IPS DF 4.7 (cell line): ENCODE measurements around the gene NANS.
A peak's percentile ranks its signal among the peaks of the same experiment; 100 is the strongest.
"Not testable (repeated sequence)": the region's sequence is repeated elsewhere in the genome, so short reads cannot be mapped to it uniquely, and the experiment has no call there.

Experiments used
- DNase-seq: peaks from one replicate; pipeline ENCODE4 v3.0.0-alpha.2; 2013; ENCODE audit warnings: low spot score; ENCODE audit errors: extremely low read depth

The NANS gene

DNA sequence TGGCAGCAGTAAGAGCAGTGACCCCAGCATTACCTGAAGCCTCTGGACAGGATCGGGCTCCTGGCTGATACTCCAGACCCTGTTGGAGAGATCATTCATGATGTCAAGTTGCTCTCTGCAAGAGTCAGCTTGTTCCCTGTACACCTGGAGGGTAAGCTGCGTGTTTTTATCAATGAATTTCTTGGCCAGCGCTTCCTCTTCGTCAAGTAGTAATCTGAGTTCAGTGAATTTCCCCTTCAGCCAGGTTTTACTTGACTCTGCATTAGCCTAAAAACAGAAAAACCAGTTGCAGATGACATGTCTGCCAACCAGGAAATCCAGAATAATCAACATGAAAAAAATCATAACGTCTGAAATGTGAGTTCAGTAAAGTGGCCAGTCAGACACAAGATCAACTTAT lies 43.4 kb downstream of the NANS start:
- DNase-seq = no peak

DNA sequence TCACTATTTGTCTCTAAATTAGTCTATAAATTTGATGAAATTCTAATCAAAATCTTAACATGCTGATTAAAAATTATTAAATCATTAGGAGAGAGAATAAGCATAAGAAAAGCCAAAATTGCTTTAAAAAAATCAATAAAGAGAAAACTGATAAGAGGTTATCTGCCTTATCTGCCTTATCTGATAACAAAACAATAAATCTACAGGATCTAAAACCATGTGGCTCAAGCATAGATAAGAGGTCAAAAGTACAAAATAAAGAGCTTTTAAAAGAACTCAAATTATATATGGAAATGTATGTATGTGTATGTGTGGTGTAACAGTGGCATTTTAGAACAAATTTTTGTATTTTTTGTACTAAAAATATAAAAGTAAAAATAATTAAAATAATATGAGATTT lies 43.9 kb downstream of the NANS start:
- no peak for DNase-seq

DNA sequence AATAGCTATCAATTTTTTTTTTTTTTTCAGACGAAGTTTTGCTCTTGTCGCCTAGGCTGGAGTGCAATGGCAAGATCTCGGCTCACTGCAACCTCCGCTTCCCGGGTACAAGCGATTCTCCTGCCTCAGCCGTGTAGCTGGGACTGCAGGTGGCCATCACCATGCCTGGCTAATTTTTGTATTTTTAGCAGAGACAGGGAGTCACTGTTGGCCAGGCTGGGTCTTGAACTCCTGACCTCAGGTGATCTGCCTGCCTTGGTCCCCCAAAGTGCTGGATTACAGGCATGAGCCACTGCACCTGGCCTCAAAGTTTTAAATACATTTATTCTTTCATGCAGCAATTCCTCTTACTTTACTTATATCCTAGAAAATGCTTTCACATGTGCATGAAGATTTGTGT lies 44.9 kb downstream of the NANS start:
- no peak for DNase-seq

DNA sequence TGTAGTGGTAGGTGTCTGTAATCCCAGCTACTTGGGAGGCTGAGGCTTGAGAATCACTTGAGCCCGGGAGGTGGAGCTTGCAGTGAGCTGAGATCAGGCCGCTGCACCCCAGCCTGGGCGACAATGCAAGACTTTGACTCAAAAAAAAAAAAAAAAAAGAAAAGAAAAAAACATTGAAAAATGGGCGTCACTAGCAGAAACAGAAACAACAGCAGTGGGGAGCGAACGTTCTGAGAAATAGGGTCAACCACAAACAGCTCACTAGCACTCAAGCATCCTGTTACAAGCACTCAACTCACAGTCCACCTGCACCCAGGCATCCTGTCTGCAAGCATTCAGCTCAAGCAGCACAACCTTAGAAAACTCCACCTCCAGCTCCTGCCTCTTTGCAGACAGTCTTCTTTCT lies 45.3 kb downstream of the NANS start:
- no peak for DNase-seq

DNA sequence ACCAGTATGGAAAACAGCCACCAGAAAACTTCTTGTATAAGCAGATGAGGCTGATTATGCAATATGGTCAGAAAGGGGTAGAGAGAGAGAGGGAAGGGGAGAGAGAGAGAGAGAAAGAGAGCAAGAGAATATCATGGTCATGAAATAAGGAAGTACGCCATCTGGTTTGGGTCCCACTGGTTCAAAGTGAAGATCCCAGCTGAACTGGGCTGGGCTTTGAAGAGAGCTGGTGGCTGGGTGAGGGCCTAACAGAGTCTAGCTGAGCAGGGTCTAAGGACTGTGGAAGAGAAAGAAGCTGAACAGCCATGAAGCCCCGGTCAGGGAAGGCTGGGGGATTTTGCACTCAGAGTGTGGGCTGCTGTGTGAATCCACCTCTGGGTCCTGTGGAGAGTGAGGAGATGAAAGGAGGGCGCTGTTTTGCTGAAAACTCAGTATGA lies 47.9 kb downstream of the NANS start:
- DNase-seq = no peak

DNA sequence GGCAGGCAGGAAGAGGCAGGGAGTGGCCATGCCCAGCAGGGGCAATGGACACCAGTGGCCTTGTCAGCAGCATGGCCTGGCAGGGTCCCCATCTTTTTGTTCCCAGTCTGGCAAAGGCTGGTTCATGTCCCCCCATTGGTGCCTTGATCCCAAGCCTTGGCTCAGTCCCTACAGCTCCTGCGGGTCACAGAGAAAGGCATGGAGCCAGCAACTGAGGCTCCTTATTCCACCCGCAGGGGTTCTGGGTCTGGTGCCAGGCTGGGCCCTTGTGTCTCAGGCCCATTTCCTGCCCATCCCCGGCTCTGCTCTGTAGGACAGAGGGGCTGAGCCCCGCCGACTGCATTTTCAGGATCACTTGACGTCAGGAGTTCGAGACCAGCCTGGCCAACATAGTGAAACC lies 48.5 kb downstream of the NANS start:
- DNase-seq = no peak

DNA sequence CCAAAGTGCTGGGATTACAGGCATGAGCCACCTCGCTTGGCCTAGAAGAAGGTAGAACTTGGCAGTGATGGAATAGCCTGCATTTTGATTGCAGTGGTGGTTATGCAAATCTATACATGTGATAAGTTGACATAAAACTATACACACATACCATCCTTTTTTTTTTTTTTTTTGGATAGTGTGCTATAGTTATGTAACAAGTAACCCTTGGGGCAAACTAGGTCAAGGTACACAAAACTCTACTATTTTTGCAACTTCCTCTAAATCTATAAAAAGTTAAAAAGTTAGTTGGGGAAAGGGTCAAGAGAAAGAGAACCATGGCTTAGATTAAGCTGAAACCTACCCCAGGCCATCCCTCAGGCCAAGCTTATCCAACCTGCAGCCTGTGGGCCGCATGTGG lies 51.4 kb downstream of the NANS start:
- no peak for DNase-seq

DNA sequence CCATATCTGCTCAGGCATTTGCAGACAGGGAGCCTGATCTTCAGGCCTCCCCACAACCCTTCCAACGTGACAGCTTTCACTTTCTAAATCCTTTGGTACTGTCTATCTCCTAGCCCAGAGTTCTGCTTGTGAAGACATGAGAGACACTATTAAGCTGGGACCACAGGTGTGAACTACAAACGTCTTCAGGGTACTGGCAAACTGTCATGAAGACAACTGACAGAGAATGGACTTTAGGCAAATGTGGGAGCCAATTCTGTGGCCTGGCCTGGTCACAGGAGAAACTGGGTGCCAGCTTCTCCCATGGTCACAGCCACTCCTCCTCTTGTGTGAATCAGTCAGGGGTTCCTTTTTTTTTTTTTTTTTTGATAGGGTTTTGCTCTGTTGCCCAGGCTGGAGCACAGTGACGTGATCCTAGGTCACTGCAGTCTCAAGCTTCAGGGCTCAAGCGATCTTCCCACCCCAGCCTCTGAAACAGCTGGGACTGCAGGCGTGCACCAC lies 52.0 kb downstream of the NANS start:
- no peak for DNase-seq

DNA sequence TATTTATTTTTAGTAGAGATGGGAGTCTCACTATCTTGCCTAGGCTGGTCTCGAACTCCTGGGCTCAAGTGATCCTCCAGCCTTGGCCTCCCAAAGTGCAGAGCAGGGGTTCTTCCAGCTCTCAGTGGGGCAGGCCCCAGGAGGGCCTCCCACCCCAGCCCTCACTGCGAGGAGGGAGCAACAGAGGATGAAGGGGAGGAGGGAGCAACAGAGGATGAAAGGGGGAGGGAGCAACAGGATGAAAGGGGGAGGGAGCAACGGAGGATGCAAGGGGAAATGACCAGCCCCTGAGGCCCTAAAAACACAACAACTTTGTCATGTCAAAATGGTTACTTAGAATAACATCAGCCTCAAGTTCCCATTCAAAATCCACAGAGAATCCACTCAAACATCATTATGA lies 52.5 kb downstream of the NANS start:
- DNase-seq = no peak

DNA sequence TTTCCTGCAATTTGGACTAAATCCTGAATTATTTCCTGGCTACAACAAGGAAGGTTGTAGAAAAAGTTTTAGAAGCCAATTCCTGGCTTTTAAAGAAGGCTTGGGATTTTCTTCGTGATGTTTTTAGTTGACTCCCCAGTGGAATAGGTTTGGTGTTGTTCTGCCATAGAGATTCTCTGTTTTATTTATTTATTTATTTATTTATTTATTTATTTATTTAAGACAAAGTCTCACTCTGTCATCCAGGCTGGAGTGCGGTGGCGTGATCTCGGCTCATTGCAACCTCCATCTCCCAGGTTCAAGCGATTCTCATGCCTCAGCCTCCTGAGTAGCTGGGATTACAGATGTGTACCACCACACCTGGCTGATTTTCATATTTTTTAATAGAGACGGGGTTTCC lies 60.6 kb downstream of the NANS start:
- DNase-seq = not testable (repeated sequence)

DNA sequence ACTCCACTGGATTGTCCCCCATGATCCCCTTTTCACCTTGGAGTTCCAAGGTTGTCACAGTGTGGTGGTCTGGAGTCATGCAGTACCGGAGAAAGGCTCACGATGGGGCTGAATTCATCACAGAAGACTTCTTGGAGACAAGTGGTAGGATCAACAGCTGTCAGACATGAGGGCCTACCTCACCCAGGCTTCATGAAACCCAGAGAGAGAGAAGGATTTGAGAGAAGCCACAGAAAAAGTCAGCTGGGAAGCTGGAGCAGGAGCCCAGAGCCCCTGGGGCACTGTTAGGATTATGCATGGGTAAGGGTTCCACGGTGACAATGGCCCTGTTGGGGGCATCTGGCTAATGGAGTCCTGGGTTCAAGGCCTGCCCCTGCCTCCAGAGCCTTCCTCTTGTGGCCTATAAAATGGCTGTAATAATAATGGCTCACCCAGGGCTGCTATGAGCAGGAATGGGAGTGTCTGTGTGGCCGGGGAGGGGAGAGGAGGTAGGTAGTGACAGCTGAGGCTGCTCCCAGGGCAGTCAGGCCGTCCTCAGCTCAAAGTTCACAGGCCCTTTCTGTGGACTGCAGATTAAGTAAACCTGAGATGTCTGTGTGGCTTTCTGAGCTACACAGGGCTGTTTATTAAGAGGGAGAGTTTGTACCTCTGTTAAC lies 61.6 kb downstream of the NANS start:
- no peak for DNase-seq

DNA sequence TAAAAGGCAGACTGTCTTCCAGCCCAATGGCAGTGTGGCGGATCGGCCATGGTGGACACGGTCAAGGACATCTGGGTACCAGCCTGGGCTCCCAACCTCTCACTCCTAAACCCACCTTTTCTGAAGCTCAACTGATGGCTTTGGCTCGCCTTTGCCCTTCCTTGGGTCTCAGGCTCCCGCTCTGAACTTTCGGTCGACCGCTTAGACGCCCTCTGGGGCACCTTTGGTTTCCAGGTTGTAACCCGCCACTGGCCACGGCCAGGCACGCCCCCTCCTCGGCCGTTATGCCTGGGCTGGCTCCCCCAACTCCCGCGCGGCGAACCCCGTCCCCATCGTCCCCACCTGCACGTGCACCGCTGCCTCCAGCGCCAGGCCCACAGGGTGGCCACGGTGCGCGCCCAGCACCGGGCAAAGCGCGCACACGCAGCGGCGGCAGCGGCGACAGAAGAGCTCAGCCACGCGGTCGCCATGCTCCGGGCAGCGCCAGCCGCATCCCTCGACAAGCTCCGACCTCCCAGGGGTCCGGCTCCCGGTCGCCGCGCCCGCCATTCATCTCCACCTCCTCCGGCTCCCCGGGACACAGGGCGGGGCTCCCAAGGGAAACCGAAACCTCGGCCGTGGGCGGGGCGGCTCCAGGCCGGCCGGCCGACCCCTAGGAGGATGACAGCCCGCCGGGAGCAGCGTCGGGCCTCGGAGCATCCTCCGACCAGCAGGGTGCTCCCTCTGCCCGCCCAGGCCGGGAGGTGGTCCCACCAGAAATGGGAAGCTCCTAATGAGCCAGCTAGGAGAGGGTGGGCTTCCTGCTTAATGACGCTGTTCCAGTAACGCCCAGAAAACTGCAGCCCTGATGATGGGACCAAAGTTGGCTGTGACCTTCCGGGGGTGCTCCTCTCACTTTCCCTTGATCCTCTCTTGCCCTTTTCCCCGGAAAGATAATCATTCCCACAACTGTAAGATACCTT lies 62.4 kb downstream of the NANS start, which contains the start of gene TRIM14:
TSS of gene TRIM14 (minus strand) at position 583 of the 962 bp plus-strand sequence. CDS start at position 549, 34 bp downstream.
- peak; percentile 9 for DNase-seq

DNA sequence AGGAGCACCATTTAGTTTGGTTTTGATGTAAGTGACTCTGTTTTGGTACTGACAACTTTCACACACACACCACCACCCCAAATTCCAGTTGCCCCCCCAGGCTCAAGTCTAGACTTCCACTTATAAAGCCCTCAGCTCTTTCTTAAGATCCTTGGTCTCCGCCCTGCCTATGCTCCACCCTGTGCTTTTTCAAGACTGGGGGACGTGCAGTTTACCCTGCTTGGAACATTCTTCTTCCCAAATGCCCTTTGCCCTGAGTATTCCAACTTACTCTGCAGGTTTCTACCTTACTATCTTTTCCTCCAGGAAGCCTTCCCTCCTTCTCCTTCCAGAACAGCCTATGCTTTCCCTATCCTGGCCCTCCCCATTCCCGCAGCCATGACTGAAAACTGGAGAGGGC lies 63.9 kb downstream of the NANS start:
- no peak for DNase-seq

DNA sequence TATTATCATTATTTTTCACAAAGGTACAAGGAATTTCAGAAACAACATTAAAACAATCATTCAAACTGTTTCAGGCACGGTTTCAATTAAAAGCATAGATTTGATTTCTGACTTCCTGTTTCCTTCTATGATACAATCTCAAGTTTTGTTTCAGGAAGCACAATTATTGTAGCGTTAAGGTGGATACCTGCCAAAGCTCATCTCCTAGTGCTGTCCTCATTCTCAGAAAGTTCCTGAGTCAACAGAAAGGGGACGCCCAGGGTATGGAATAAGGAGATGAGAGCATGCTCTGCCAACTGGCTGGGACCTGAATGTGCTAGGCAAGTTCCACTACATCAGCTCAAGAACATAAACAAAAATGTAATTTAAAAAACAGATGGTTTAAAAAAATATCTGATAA lies 64.5 kb downstream of the NANS start:
- no peak for DNase-seq

DNA sequence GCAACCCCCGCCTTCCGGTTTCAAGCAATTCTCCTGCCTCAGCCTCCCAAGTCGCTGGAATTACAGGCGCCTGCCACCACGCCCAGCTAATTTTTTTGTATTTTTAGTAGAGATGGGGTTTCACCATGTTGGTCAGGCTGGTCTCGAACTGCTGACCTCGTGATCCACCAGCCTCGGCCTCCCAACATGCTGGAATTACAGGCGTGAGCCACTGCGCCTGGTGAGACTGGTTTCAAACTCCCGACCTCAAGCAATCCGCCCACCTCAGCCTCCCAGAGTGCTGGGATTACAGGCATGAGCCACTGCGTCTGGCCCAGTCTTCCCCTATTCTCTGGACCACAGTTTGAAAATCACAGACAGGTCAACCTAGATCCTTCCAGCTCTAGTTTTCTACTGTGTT lies 67.6 kb downstream of the NANS start:
- DNase-seq = not testable (repeated sequence)

DNA sequence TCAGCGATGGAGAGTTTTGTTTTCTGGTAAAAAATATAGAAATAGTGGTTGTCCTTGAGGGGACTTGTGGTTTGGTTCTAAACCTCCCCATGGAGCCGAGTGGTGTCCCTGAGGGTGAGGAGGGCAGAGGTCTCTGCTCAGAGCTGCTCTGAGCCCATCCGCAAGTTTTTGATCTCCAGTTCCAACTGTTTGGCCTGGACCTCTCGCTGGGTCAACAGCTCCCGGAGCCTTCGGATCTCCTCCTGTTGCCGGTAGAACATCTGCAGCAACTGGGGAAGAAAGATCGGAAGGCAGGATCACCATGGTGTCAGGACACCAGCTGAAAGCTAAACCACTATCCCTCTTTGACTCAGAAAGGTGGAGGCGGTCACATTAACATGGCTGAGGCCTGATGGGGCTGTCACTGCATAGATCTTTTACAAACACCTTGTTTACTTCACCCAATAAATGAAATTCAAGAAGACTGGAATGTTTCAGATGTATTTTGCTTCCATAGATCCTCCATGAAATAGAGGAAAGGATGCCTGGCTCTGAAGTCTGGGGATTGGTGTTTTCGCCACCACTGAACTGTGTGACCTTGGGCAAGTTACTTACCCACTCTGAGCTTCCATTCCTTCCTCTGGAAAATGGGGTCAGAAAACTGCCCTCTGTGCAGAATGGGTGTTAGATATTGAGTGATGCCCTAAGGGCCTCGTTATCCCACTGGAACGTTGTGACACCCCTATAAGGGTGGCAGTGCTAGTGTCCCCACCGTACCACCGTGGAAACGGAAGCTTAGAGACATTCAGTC lies 68.3 kb downstream of the NANS start:
- DNase-seq = no peak

DNA sequence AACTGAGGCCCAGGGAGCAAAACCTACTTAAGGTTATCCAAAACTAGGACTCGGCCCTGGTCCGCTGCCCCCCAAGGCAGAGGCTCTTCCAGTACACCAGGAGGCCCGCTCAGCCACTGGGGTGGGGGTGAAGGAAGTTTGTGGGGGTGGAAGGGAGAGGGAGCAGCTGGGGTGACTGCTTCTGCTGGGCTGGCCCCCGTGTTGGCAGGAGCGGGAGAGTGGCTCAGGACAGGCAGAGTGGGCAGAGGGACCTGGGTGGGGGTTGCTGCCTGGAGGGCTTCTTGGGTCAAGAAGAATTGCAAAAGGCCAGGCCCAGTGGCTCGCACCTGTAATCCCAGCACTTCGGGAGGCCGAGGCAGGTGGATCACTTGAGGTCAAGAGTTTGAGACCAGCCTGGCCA lies 70.7 kb downstream of the NANS start:
- DNase-seq = no peak

DNA sequence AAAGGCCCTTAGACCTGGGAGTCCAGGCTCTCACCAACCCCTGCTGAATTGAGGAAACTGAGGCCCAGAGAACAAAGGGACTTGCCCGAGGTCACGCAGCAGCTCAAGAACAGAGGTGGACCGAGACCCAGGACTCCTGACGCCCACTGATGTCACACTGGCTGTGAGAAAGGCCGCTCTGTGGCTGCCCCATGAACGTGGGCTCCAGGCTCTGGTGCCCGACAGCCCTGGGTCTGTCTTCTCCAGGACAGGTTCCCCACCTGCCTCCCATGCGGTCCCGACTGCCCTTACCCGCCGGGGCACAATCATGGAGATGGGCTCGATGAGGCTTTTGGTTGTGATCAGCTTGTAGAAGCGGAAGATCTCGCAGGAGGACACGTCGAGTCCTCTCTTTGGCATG lies 71.8 kb downstream of the NANS start:
- no peak for DNase-seq

DNA sequence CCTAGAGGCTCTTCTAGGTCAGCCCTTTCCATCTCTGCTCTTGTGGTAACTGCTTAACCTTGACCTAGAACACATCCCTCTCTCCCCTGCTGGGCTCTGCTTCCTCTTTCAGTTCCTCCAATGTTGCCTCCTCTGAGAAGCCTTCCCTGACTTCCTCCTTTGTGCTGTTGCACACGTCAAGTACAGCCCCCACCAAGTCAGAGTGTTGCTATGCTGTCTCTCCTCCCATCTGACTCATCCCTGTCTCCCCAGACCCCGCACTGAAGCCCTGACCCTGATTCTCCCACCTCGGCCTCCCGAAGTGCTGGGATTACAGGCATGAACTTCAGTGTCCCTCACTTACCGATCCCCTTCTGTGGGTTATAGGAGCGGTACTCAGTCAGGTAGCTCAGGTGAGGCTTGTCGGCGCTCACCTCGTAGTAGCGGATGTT lies 72.9 kb downstream of the NANS start:
- no peak for DNase-seq

DNA sequence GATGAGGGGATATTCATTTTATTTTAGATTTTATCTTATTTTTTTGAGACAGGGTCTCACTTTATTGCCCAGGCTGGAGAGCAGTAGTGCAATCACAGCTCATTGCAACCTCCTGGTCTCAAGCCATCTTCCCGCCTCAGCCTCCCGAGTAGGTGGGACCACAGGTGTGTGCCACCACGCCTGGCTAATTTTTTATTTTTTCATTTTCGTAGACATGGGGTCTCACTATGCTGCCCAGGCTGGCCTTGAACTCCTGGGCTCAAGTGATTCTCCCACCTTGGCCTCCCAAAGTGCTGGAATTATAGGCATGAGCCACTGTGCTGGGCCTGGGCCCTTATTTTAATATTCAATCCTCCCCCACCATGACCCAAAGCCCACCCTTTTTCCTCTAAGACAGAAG lies 73.5 kb downstream of the NANS start:
- DNase-seq = not testable (repeated sequence)

DNA sequence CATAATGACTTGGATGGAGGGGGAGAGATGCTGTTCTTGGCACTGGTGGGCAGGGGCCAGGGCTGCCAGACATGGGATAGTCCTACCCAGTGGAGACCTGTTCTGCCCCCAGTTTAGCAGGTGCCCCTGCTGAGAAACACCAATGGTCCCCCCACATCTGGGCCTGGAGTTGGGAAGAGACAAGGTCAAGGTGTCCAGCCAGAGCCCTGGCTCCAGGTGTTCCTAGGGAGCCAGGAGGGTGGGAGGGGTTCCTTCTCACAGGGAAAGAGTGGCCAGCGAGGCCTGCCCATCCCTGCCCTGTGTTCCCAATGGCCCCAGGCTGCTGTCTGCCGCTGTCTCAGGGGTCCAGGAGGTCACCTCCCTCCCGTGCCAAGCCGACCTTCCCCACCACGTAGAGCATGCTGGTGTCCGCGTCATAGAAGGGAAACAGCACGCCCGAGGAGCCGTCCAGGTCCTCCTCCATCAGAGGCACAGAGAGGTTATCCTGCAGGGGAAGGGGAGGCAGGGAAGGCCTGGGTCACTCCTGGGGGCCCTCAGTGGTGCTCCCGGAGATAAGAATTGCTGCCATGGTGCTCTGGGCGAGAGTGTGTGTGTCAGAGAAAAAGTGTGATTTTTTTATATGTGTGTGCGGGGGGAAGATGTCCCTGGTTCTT lies 74.2 kb downstream of the NANS start:
- DNase-seq = no peak
